B cell (primary cell): ENCODE results near the gene PCNX4. TPM values are rescaled to one million over a fixed set of nuclear protein-coding genes. Genes with fewer than 3 reads are reported as not detected.

Experiments used
- ATAC-seq: fragments of 200-7000 bp; cut with Tn5 transposase; one replicate; pipeline ENCODE4 v1.10.0; 2021; ENCODE audit warnings: low read depth, mild to moderate bottlenecking, moderate number of reproducible peaks, moderate library complexity
- CTCF ChIA-PET: fragments of 350-600 bp; sonication (Branson Sonifier 250); formaldehyde crosslinking; loops from one replicate; lab custom pipeline; 2021; ENCODE audit warnings: antibody characterized with exemption, inconsistent platforms; lab: Charles Lee
- POLR2A ChIA-PET: fragments of 350-600 bp; sonication (Branson Sonifier 250); formaldehyde crosslinking; loops from one replicate; lab custom pipeline; 2021; ENCODE audit warnings: antibody characterized with exemption; lab: Charles Lee
- DNase-seq: peaks from one replicate; pipeline ENCODE4 v3.0.0; 2013
- H2AFZ ChIP-seq: 2 replicates; pipeline ENCODE4 v1.6.1; 2012; ENCODE audit warnings: mild to moderate bottlenecking, low read depth, low read length; ENCODE audit not compliant: insufficient read depth, poor library complexity, severe bottlenecking
- H3K27ac ChIP-seq, 2 donors: 1 replicate in 1 of 2; 2 replicates in 1 of 2; pipeline ENCODE4 v1.5.1; 2012 to 2013; ENCODE audit warnings: low read length in 2 of 2, mild to moderate bottlenecking in 2 of 2, moderate library complexity in 1 of 2
- H3K27me3 ChIP-seq, 4 experiments: fragments of 200-600 bp in 1 of 4; sonication (generic) in 1 of 4; replicated peaks in 1 of 4; 1 replicate in 2 of 4; 2 replicates in 2 of 4; pipeline versions ENCODE4 v1.6.1 to v1.7.0; 2013 to 2016; ENCODE audit warnings: low read length in 3 of 4, mild to moderate bottlenecking in 2 of 4, mixed read lengths in 1 of 4, moderate library complexity in 1 of 4; ENCODE audit not compliant: insufficient read depth in 4 of 4, control insufficient read depth in 3 of 4; ENCODE audit errors: control extremely low read depth in 1 of 4
- H3K36me3 ChIP-seq, 2 experiments: replicated peaks in 1 of 2; 1 replicate in 1 of 2; 2 replicates in 1 of 2; pipeline versions ENCODE4 v1.6.1 to v1.7.1; 2013; ENCODE audit warnings: low read length in 1 of 2; ENCODE audit not compliant: insufficient read depth in 2 of 2, control insufficient read depth in 1 of 2; ENCODE audit errors: control extremely low read depth in 1 of 2, extremely low read depth in 1 of 2
- H3K4me1 ChIP-seq, 2 donors: fragments of 200-600 bp in 1 of 2; sonication (generic) in 1 of 2; 1 replicate in 1 of 2; 2 replicates in 1 of 2; pipeline versions ENCODE4 v1.5.1 to v1.6.1; 2013 to 2017; ENCODE audit warnings: low read length in 2 of 2; ENCODE audit not compliant: control insufficient read depth in 2 of 2, insufficient read depth in 2 of 2
- H3K4me2 ChIP-seq: replicated peaks from 2 replicates; pipeline ENCODE3; 2012; ENCODE audit warnings: mild to moderate bottlenecking, low read depth, low read length; ENCODE audit not compliant: poor library complexity, severe bottlenecking
- H3K4me3 ChIP-seq, 5 experiments: fragments of 200-600 bp in 1 of 5; sonication (generic) in 1 of 5; 1 replicate in 3 of 5; 2 replicates in 2 of 5; pipeline versions ENCODE4 v1.5.1 to v1.7.0; 2011 to 2016; ENCODE audit warnings: low read length in 4 of 5, mild to moderate bottlenecking in 4 of 5, low read depth in 2 of 5, control low read depth in 1 of 5, moderate library complexity in 1 of 5; ENCODE audit not compliant: insufficient read depth in 1 of 5; ENCODE audit errors: control extremely low read depth in 1 of 5, extremely low read depth in 1 of 5
- H3K79me2 ChIP-seq: fragments of 200-600 bp; sonication (generic); one replicate; pipeline ENCODE4 v1.6.0; 2016; ENCODE audit warnings: low read length; ENCODE audit not compliant: control insufficient read depth, insufficient read depth
- H3K9ac ChIP-seq: fragments of 200-600 bp; sonication (generic); 2 replicates; pipeline ENCODE4 v1.6.1; 2017; ENCODE audit warnings: mild to moderate bottlenecking, low read length, moderate library complexity
- H3K9me3 ChIP-seq, 3 donors: one replicate each; pipeline versions ENCODE4 v1.6.1 to v1.7.1; 2013; ENCODE audit warnings: low read length in 2 of 3; ENCODE audit not compliant: control insufficient read depth in 2 of 3, insufficient read depth in 1 of 3; ENCODE audit errors: control extremely low read depth in 1 of 3
- H4K20me1 ChIP-seq: 2 replicates; pipeline ENCODE4 v1.6.0; 2012; ENCODE audit warnings: mild to moderate bottlenecking, low read length; ENCODE audit not compliant: insufficient read depth, control insufficient read depth, poor library complexity, severe bottlenecking
- H3K27ac Mint-ChIP-seq: one replicate; pipeline ENCODE4 v1.8.0; 2021; ENCODE audit warnings: mixed read lengths
- H3K27me3 Mint-ChIP-seq: one replicate; pipeline ENCODE4 v1.8.0; 2021; ENCODE audit warnings: mixed read lengths
- H3K4me1 Mint-ChIP-seq: one replicate; pipeline ENCODE4 v1.8.0; 2021; ENCODE audit warnings: mixed read lengths
- H3K4me3 Mint-ChIP-seq: one replicate; pipeline ENCODE4 v1.8.0; 2021; ENCODE audit warnings: mixed read lengths
- H3K9me3 Mint-ChIP-seq: one replicate; pipeline ENCODE4 v1.8.0; 2022; ENCODE audit warnings: mixed read lengths; ENCODE audit not compliant: insufficient read depth
- CTCF ChIP-seq: fragments of 200-600 bp; IDR thresholded peaks from one replicate; pipeline ENCODE4 v1.8.0; 2022; ENCODE audit warnings: antibody characterized with exemption, mild to moderate bottlenecking
- EZH2 ChIP-seq: IDR thresholded peaks from 2 replicates; pipeline ENCODE4 v1.6.1; 2012; ENCODE audit warnings: borderline replicate concordance, low read depth, mild to moderate bottlenecking, moderate library complexity, low read length; ENCODE audit not compliant: insufficient read depth, poor library complexity, severe bottlenecking
- WGBS: methylation state at CpG from one replicate; pipeline ENCODE4 v1.1.5; 2013; ENCODE audit warnings: missing lambda C conversion rate; ENCODE audit not compliant: insufficient coverage; 5-methylcytosine and 5-hydroxymethylcytosine counted together
- intact Hi-C: fragments of 100-400 bp; cut with micrococcal nuclease; formaldehyde crosslinking; loops from one replicate; pipeline ENCODE4 v1.10.0; 2022
- polyA plus RNA-seq: library from polyadenylated mRNA; depleted of rRNA; stranded (reverse); fragments of >200 nt; gene quantifications from 2 replicates; pipeline ENCODE4 v1.2.3, GENCODE V29; 2012
- total RNA-seq, 2 donors: library from RNA; stranded (reverse); fragments of 120-200 nt in 1 of 2; gene quantifications; 1 replicate in 1 of 2; 2 replicates in 1 of 2; pipeline versions ENCODE4 v1.2.3 to v1.2.4, GENCODE V29; 2013 to 2022

Gene PCNX4
- total and polyA plus RNA-seq, 2 donors (not counting 1 experiment from before 2014, with no cell fraction given) = 17.8 to 53.4 TPM

- Mint-ChIP-seq H3K9me3 (no peaks in the 10 kb centered on the region), H3K4me3 (no peak overlapping the region), H3K27ac (no peak overlapping the region), H3K4me1 (peaks cover 8% of the 10 kb centered on the region), H3K27me3 (no peaks in the 10 kb centered on the region)
- no peak overlapping the region for H3K9ac ChIP-seq
- POLR2A ChIA-PET = no interaction called here
- H3K27ac ChIP-seq = no peak overlapping the region
- no peaks in the 10 kb centered on the region for H3K36me3 ChIP-seq
- DNase-seq = no peak
- H4K20me1 ChIP-seq = no peaks in the 10 kb centered on the region
- CTCF ChIA-PET = no interaction called here
- no peaks in the 10 kb centered on the region for H3K79me2 ChIP-seq
- WGBS = 95% methylated on average over 2 of the region's 4 CpGs
- no peak for ATAC-seq
- H3K27me3 ChIP-seq = peaks cover 0 to 4% (median 0%) of the 10 kb centered on the region in 4 experiments
- no peaks in the 10 kb centered on the region for H3K9me3 ChIP-seq
- no peak overlapping the region for H2AFZ ChIP-seq
- H3K4me2 ChIP-seq = no peak overlapping the region
- H3K4me3 ChIP-seq = no peak overlapping the region
- no peaks in the 10 kb centered on the region for H3K4me1 ChIP-seq
- no peak for TF ChIP-seq CTCF
- TF ChIP-seq EZH2 = no peak
- intact Hi-C loops = no loop called here
Observed at GRCh38 chr14:60215520-60216420, 124.0 kb downstream of the PCNX4 start.

GRCh38 chr14:60217713-60218112 lies 126.0 kb downstream of the PCNX4 start:
- H3K9ac ChIP-seq = no peak overlapping the region
- CTCF ChIA-PET = no interaction called here
- TF ChIP-seq CTCF (no peak), EZH2 (no peak)
- H4K20me1 ChIP-seq = no peaks in the 10 kb centered on the region
- POLR2A ChIA-PET = no interaction called here
- Mint-ChIP-seq H3K27me3 (no peaks in the 10 kb centered on the region), H3K9me3 (no peaks in the 10 kb centered on the region), H3K27ac (no peak overlapping the region), H3K4me3 (no peak overlapping the region), H3K4me1 (peaks cover 4% of the 10 kb centered on the region)
- H3K27me3 ChIP-seq = peaks cover 0 to 4% (median 0%) of the 10 kb centered on the region in 4 experiments
- no peaks in the 10 kb centered on the region for H3K9me3 ChIP-seq
- intact Hi-C loops = no loop called here
- H3K4me1 ChIP-seq = no peaks in the 10 kb centered on the region
- DNase-seq (no peak), ATAC-seq (no peak)
- no peak overlapping the region for H3K27ac ChIP-seq
- no peak overlapping the region for H2AFZ ChIP-seq
- WGBS = 94% methylated on average over 2 of the region's 3 CpGs
- no peak overlapping the region for H3K4me2 ChIP-seq
- H3K4me3 ChIP-seq = no peak overlapping the region
- H3K36me3 ChIP-seq = no peaks in the 10 kb centered on the region
- H3K79me2 ChIP-seq = no peaks in the 10 kb centered on the region
